HEK293 (cell line): ENCODE results near the gene TTC27.

Experiments used
- CTCF ChIA-PET: fragments of 350-600 bp; formaldehyde crosslinking; extraction: SDS; loops from one replicate; lab custom pipeline; 2021; ENCODE audit warnings: antibody characterized with exemption; lab: Yijun Ruan, JAX
- POLR2A ChIA-PET: fragments of 300-600 bp; formaldehyde crosslinking; extraction: SDS; loops from one replicate; lab custom pipeline; 2020; ENCODE audit warnings: antibody characterized with exemption, inconsistent platforms; lab: Yijun Ruan, JAX
- H3K27ac ChIP-seq: fragments of 200-500 bp; sonication (Bioruptor generic); 2 replicates; pipeline ENCODE4 v1.5.1; 2014; ENCODE audit warnings: low read depth, low read length, control low read depth, inconsistent platforms; ENCODE audit errors: extremely low read depth
- H3K36me3 ChIP-seq, 2 experiments: fragments of 200-500 bp in 1 of 2; sonication (Bioruptor generic) in 1 of 2; 1 replicate in 1 of 2; 2 replicates in 1 of 2; pipeline ENCODE4 v1.5.1; 2014 to 2017; ENCODE audit warnings: inconsistent platforms in 2 of 2, low read length in 2 of 2; ENCODE audit not compliant: control insufficient read depth in 2 of 2, insufficient read depth in 1 of 2
- H3K4me1 ChIP-seq: fragments of 200-500 bp; sonication (Bioruptor generic); 2 replicates; pipeline ENCODE4 v1.5.1; 2014; ENCODE audit warnings: mild to moderate bottlenecking, low read length, inconsistent platforms; ENCODE audit not compliant: control insufficient read depth, insufficient read depth
- H3K4me3 ChIP-seq: 2 replicates; pipeline ENCODE4 v1.5.1; 2011; ENCODE audit warnings: low read depth, mild to moderate bottlenecking, control low read depth, low read length, moderate library complexity
- H3K9me3 ChIP-seq: fragments of 200-500 bp; sonication (Bioruptor generic); 2 replicates; pipeline ENCODE4 v1.5.1; 2014; ENCODE audit warnings: low read depth, low read length, inconsistent platforms; ENCODE audit not compliant: control insufficient read depth, insufficient read depth
- GFI1B ChIP-seq: fragments of 450-650 bp; formaldehyde crosslinking; IDR thresholded peaks from 2 replicates; pipeline ENCODE4 v1.5.1; 2016; ENCODE audit warnings: missing biosample characterization, missing genetic modification characterization
- KLF9 ChIP-seq: fragments of 450-650 bp; formaldehyde crosslinking; IDR thresholded peaks from 2 replicates; pipeline ENCODE4 v1.5.1; 2016; ENCODE audit warnings: missing biosample characterization, missing genetic modification characterization, low read depth
- MEIS1 ChIP-seq: sonication (generic); formaldehyde crosslinking; IDR thresholded peaks from 2 replicates; pipeline ENCODE4 v1.8.1; 2022; ENCODE audit warnings: missing genetic modification reagents, mild to moderate bottlenecking, borderline replicate concordance
- PRDM1 ChIP-seq: fragments of 450-650 bp; formaldehyde crosslinking; IDR thresholded peaks from 2 replicates; pipeline ENCODE4; 2016; ENCODE audit warnings: missing biosample characterization, missing genetic modification characterization
- SALL2 ChIP-seq: fragments of 450-650 bp; formaldehyde crosslinking; IDR thresholded peaks from 2 replicates; pipeline ENCODE4 v1.5.0; 2017; ENCODE audit warnings: missing biosample characterization, mild to moderate bottlenecking, missing genetic modification characterization, borderline replicate concordance
- SETDB1 ChIP-seq: IDR thresholded peaks from one replicate; pipeline ENCODE4 v1.6.1; 2017; ENCODE audit warnings: mild to moderate bottlenecking, low read length, moderate library complexity, mixed read lengths; ENCODE audit not compliant: insufficient read length
- SP2 ChIP-seq: fragments of 450-650 bp; formaldehyde crosslinking; IDR thresholded peaks from 2 replicates; pipeline ENCODE4 v1.5.1; 2016; ENCODE audit warnings: missing biosample characterization, missing genetic modification characterization
- TRIM28 ChIP-seq: IDR thresholded peaks from 2 replicates; pipeline ENCODE4 v1.6.1; 2011; ENCODE audit warnings: low read length, control low read depth, borderline replicate concordance
- ZBTB17 ChIP-seq: fragments of 450-650 bp; formaldehyde crosslinking; IDR thresholded peaks from 2 replicates; pipeline ENCODE4 v1.5.1; 2016; ENCODE audit warnings: missing biosample characterization, missing genetic modification characterization
- ZNF202 ChIP-seq: fragments of 450-650 bp; formaldehyde crosslinking; IDR thresholded peaks from 2 replicates; pipeline ENCODE4 v1.5.1; 2016; ENCODE audit warnings: missing biosample characterization, missing genetic modification characterization, borderline replicate concordance
- ZNF239 ChIP-seq: fragments of 450-650 bp; formaldehyde crosslinking; IDR thresholded peaks from 2 replicates; pipeline ENCODE4 v1.5.1; 2016; ENCODE audit warnings: missing biosample characterization, missing genetic modification characterization
- ZNF26 ChIP-seq: fragments of 450-650 bp; formaldehyde crosslinking; IDR thresholded peaks from 2 replicates; pipeline ENCODE4 v1.5.1; 2016; ENCODE audit warnings: missing biosample characterization, missing genetic modification characterization
- ZNF280D ChIP-seq: fragments of 450-650 bp; formaldehyde crosslinking; IDR thresholded peaks from 2 replicates; pipeline ENCODE4 v1.5.1; 2016; ENCODE audit warnings: missing biosample characterization, missing genetic modification characterization
- ZNF341 ChIP-seq: fragments of 450-650 bp; formaldehyde crosslinking; IDR thresholded peaks from 2 replicates; pipeline ENCODE4; 2016; ENCODE audit warnings: low read depth, missing biosample characterization, missing genetic modification characterization
- ZNF398 ChIP-seq: fragments of 450-650 bp; formaldehyde crosslinking; IDR thresholded peaks from 2 replicates; pipeline ENCODE4 v1.5.1; 2017; ENCODE audit warnings: missing biosample characterization, missing genetic modification characterization
- ZNF404 ChIP-seq: fragments of 450-650 bp; formaldehyde crosslinking; IDR thresholded peaks from 2 replicates; pipeline ENCODE4 v1.5.1; 2017; ENCODE audit warnings: missing biosample characterization, missing genetic modification characterization
- ZNF48 ChIP-seq: fragments of 450-650 bp; formaldehyde crosslinking; IDR thresholded peaks from 2 replicates; pipeline ENCODE4 v1.5.1; 2016; ENCODE audit warnings: missing biosample characterization, missing genetic modification characterization
- ZNF518A ChIP-seq: fragments of 450-650 bp; formaldehyde crosslinking; conservative IDR thresholded peaks from 2 replicates; pipeline ENCODE4 v1.5.1; 2016; ENCODE audit warnings: low read depth, missing biosample characterization, missing genetic modification characterization
- ZNF549 ChIP-seq: fragments of 450-650 bp; IDR thresholded peaks from 2 replicates; pipeline ENCODE4 v1.5.1; 2018; ENCODE audit warnings: missing biosample characterization, missing genetic modification characterization, mild to moderate bottlenecking, inconsistent platforms, moderate library complexity
- ZNF558 ChIP-seq: fragments of 450-650 bp; formaldehyde crosslinking; IDR thresholded peaks from 2 replicates; pipeline ENCODE4 v1.5.1; 2016; ENCODE audit warnings: missing biosample characterization, missing genetic modification characterization
- ZNF654 ChIP-seq: fragments of 450-650 bp; formaldehyde crosslinking; IDR thresholded peaks from 2 replicates; pipeline ENCODE4 v1.5.1; 2016; ENCODE audit warnings: low read depth, missing biosample characterization, missing genetic modification characterization
- ZNF677 ChIP-seq: fragments of 450-650 bp; IDR thresholded peaks from 2 replicates; pipeline ENCODE4 v1.5.0; 2018; ENCODE audit warnings: missing biosample characterization, mild to moderate bottlenecking, missing genetic modification characterization, moderate library complexity
- ZNF701 ChIP-seq: fragments of 450-650 bp; formaldehyde crosslinking; IDR thresholded peaks from 2 replicates; pipeline ENCODE4 v1.5.1; 2016; ENCODE audit warnings: missing biosample characterization, missing genetic modification characterization

TTC27 gene

GRCh38 chr2:32835148-32835547 is 207.3 kb downstream of the TTC27 start:
- TF ChIP-seq ZBTB17 (tag by site-specific recombination): no peak
- no peak for TF ChIP-seq TRIM28
- TF ChIP-seq ZNF677 (tag by site-specific recombination): no peak
- TF ChIP-seq ZNF404 (tag by site-specific recombination): no peak
- TF ChIP-seq ZNF398 (tag by site-specific recombination): no peak
- no peak for TF ChIP-seq ZNF518A
- TF ChIP-seq ZNF701 (tag by site-specific recombination): no peak
- TF ChIP-seq KLF9: no peak
- no peak for TF ChIP-seq ZNF549 (tag by site-specific recombination)
- TF ChIP-seq ZNF280D (tag by site-specific recombination): no peak
- no peak for TF ChIP-seq SALL2 (tag by site-specific recombination)
- TF ChIP-seq MEIS1 (CRISPR knock-in tag): no peak
- no peak for TF ChIP-seq SETDB1
- no peak for TF ChIP-seq PRDM1
- TF ChIP-seq GFI1B (tag by site-specific recombination): no peak
- no peak for TF ChIP-seq ZNF202 (tag by site-specific recombination)
- CTCF ChIA-PET: no interaction called here
- H3K36me3 ChIP-seq: no peaks in the 10 kb centered on the region
- no peaks in the 10 kb centered on the region for H3K9me3 ChIP-seq
- POLR2A ChIA-PET: no interaction called here
- H3K27ac ChIP-seq: no peak overlapping the region
- no peaks in the 10 kb centered on the region for H3K4me1 ChIP-seq
- no peak overlapping the region for H3K4me3 ChIP-seq

GRCh38 chr2:32836933-32837332 is 209.1 kb downstream of the TTC27 start:
- no peak overlapping the region for H3K27ac ChIP-seq
- TF ChIP-seq ZNF239 (tag by site-specific recombination): no peak
- no peak for TF ChIP-seq SP2
- no peak for TF ChIP-seq ZNF26
- TF ChIP-seq ZNF341 (tag by site-specific recombination): no peak
- TF ChIP-seq ZNF558 (tag by site-specific recombination): no peak
- no peak for TF ChIP-seq ZBTB17 (tag by site-specific recombination)
- TF ChIP-seq ZNF398 (tag by site-specific recombination): no peak
- no peak for TF ChIP-seq ZNF48 (tag by site-specific recombination)
- TF ChIP-seq ZNF654 (tag by site-specific recombination): no peak
- TF ChIP-seq, all 188 proteins: peak for 0
- no peaks in the 10 kb centered on the region for H3K36me3 ChIP-seq
- no peaks in the 10 kb centered on the region for H3K9me3 ChIP-seq
- POLR2A ChIA-PET: no interaction called here
- no peak overlapping the region for H3K4me3 ChIP-seq
- CTCF ChIA-PET: interaction anchor here (0.5 to 1.2 kb wide), 2 partner anchors 13 to 62 kb away, joined by 4 read pairs; no protein-coding TSS in a partner anchor
- no peaks in the 10 kb centered on the region for H3K4me1 ChIP-seq
